PC-9 (cell line): ENCODE measurements around the gene PI4KA. TPM values are rescaled to one million over a fixed set of nuclear protein-coding genes. Genes with fewer than 3 reads are reported as not detected.
"Not testable (repeated sequence)": the region's sequence is repeated elsewhere in the genome, so short reads cannot be mapped to it uniquely, and the experiment has no call there.

ENCODE experiments used
- BruUV-seq: library from RNA; stranded (reverse); fragments of 400-500 nt; replicated peaks from 2 replicates; lab custom pipeline; 2021; lab: Mats Ljungman, UMichigan
- CTCF ChIA-PET: fragments of 300-600 bp; sonication (Branson Sonifier 250); formaldehyde crosslinking; loops from one replicate; lab custom pipeline; 2022; ENCODE audit warnings: antibody characterized with exemption; lab: Charles Lee
- POLR2A ChIA-PET: fragments of 300-600 bp; sonication (Branson Sonifier 250); formaldehyde crosslinking; loops from one replicate; lab custom pipeline; 2022; ENCODE audit warnings: antibody characterized with exemption; ENCODE audit not compliant: unreplicated experiment; lab: Charles Lee
- DNase-seq, 2 experiments: peaks; one replicate each; pipeline versions ENCODE4 v3.0.0 to v3.0.0-alpha.2; 2015 to 2022; ENCODE audit warnings: mixed read lengths in 1 of 2
- H2AFZ ChIP-seq: fragments of 200-600 bp; sonication (generic); 2 replicates; pipeline ENCODE4 v1.8.1; 2017; ENCODE audit warnings: antibody characterized with exemption
- H3F3A ChIP-seq: fragments of 200-600 bp; sonication (generic); 2 replicates; pipeline ENCODE4 v1.8.1; 2017; ENCODE audit warnings: antibody characterized with exemption, mild to moderate bottlenecking, low read depth; ENCODE audit not compliant: insufficient read depth
- H3K27ac ChIP-seq: fragments of 200-600 bp; sonication (generic); 2 replicates; pipeline ENCODE4 v1.6.1; 2016; ENCODE audit warnings: mixed run types
- H3K27me3 ChIP-seq: fragments of 200-600 bp; sonication (generic); 2 replicates; pipeline ENCODE4 v1.6.1; 2016; ENCODE audit warnings: low read depth, mixed run types; ENCODE audit not compliant: insufficient read depth
- H3K36me3 ChIP-seq: fragments of 200-600 bp; sonication (generic); 2 replicates; pipeline ENCODE4 v1.6.1; 2016; ENCODE audit warnings: low read depth, mixed run types
- H3K4me1 ChIP-seq: fragments of 200-600 bp; sonication (generic); replicated peaks from 2 replicates; pipeline ENCODE4 v1.6.1; 2016; ENCODE audit warnings: mixed run types; ENCODE audit not compliant: insufficient read depth
- H3K4me2 ChIP-seq: fragments of 200-600 bp; sonication (generic); 2 replicates; pipeline ENCODE4 v1.6.1; 2017; ENCODE audit warnings: mixed run types
- H3K4me3 ChIP-seq: fragments of 200-600 bp; sonication (generic); 2 replicates; pipeline ENCODE4 v1.6.1; 2016; ENCODE audit warnings: mixed run types
- H3K79me2 ChIP-seq: fragments of 200-600 bp; sonication (generic); 2 replicates; pipeline ENCODE4 v1.6.1; 2017; ENCODE audit warnings: low read depth, mixed run types
- H3K9me2 ChIP-seq: fragments of 200-600 bp; sonication (generic); 2 replicates; pipeline ENCODE4 v1.8.1; 2017; ENCODE audit warnings: mild to moderate bottlenecking; ENCODE audit not compliant: insufficient read depth
- H3K9me3 ChIP-seq: fragments of 200-600 bp; sonication (generic); 2 replicates; pipeline ENCODE4 v1.8.1; 2016; ENCODE audit warnings: low read depth; ENCODE audit not compliant: insufficient read depth
- H4K20me1 ChIP-seq: fragments of 200-600 bp; sonication (generic); 2 replicates; pipeline ENCODE4 v1.8.1; 2017; ENCODE audit not compliant: insufficient read depth
- EZH2 ChIP-seq: fragments of 200-600 bp; sonication (generic); IDR thresholded peaks from 2 replicates; pipeline ENCODE4 v1.8.0; 2017; ENCODE audit warnings: antibody characterized with exemption, low read depth
- intact Hi-C: fragments of 100-400 bp; cut with micrococcal nuclease; formaldehyde crosslinking; loops from one replicate; pipeline ENCODE4 v1.10.0; 2022; ENCODE audit not compliant: unreplicated experiment
- total RNA-seq: library from RNA; stranded (reverse); gene quantifications from 2 replicates; pipeline ENCODE4 v1.2.3, GENCODE V29; 2021
- TF ChIP-seq, protein P1 (sequence below): fragments of 200-600 bp; sonication (generic); conservative IDR thresholded peaks from 2 replicates; pipeline ENCODE4 v1.6.1; 2017; ENCODE audit warnings: mixed run types, antibody characterized with exemption, mild to moderate bottlenecking, moderate library complexity

PI4KA gene
- total RNA-seq, 1 experiment from 2014 or later, result 27.9 TPM

- H3K27me3 ChIP-seq, H3K9me3 ChIP-seq, H3K36me3 ChIP-seq, intact Hi-C loops, H3K27ac ChIP-seq, H3K4me3 ChIP-seq, H3K4me2 ChIP-seq, H3K79me2 ChIP-seq, H3K4me1 ChIP-seq, DNase-seq, BruUV-seq, H2AFZ ChIP-seq, H3K9me2 ChIP-seq, CTCF ChIA-PET, H4K20me1 ChIP-seq, POLR2A ChIA-PET, H3F3A ChIP-seq: not testable (repeated sequence)
Observed at GRCh38 chr22:20667548-20667947, 191.1 kb downstream of the PI4KA start.

GRCh38 chr22:20666560-20666959, 192.1 kb downstream of the PI4KA start:
- no peak overlapping the region for H3K4me3 ChIP-seq
- no peaks in the 10 kb centered on the region for H3K27me3 ChIP-seq
- POLR2A ChIA-PET, result no interaction called here
- CTCF ChIA-PET, result no interaction called here
- H3F3A ChIP-seq, result no peaks in the 10 kb centered on the region
- no peak overlapping the region for H2AFZ ChIP-seq
- H3K9me2 ChIP-seq, result no peaks in the 10 kb centered on the region
- no TSS peak for BruUV-seq
- DNase-seq, result no peak
- H3K79me2 ChIP-seq, result no peaks in the 10 kb centered on the region
- H3K4me2 ChIP-seq, result no peak overlapping the region
- intact Hi-C loops, result no loop called here
- no peaks in the 10 kb centered on the region for H3K36me3 ChIP-seq
- TF ChIP-seq EZH2, result no peak
- TF ChIP-seq, protein P1, sequence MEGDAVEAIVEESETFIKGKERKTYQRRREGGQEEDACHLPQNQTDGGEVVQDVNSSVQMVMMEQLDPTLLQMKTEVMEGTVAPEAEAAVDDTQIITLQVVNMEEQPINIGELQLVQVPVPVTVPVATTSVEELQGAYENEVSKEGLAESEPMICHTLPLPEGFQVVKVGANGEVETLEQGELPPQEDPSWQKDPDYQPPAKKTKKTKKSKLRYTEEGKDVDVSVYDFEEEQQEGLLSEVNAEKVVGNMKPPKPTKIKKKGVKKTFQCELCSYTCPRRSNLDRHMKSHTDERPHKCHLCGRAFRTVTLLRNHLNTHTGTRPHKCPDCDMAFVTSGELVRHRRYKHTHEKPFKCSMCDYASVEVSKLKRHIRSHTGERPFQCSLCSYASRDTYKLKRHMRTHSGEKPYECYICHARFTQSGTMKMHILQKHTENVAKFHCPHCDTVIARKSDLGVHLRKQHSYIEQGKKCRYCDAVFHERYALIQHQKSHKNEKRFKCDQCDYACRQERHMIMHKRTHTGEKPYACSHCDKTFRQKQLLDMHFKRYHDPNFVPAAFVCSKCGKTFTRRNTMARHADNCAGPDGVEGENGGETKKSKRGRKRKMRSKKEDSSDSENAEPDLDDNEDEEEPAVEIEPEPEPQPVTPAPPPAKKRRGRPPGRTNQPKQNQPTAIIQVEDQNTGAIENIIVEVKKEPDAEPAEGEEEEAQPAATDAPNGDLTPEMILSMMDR, result no peak
- H3K4me1 ChIP-seq, result no peaks in the 10 kb centered on the region
- H4K20me1 ChIP-seq, result no peaks in the 10 kb centered on the region
- H3K9me3 ChIP-seq, result no peaks in the 10 kb centered on the region
- H3K27ac ChIP-seq, result no peak overlapping the region

GRCh38 chr22:20664594-20664959, 194.0 kb downstream of the PI4KA start:
- Histone ChIP-seq H3K27me3 (peaks cover 6% of the 10 kb centered on the region), H3K79me2 (no peaks in the 10 kb centered on the region), H3K4me2 (no peak overlapping the region), H3K9me3 (no peaks in the 10 kb centered on the region), H4K20me1 (no peaks in the 10 kb centered on the region), H3K27ac (no peak overlapping the region), H3K4me1 (no peaks in the 10 kb centered on the region), H3K36me3 (no peaks in the 10 kb centered on the region), H2AFZ (no peak overlapping the region), H3F3A (no peaks in the 10 kb centered on the region), H3K9me2 (no peaks in the 10 kb centered on the region), H3K4me3 (no peak overlapping the region)
- CTCF ChIA-PET, result no interaction called here
- no peak for TF ChIP-seq EZH2
- TF ChIP-seq, protein P1, result no peak
- intact Hi-C loops, result no loop called here
- POLR2A ChIA-PET, result no interaction called here
- BruUV-seq, result no TSS peak
- no peak for DNase-seq

- no TSS peak for BruUV-seq
- H3K27ac ChIP-seq, result no peak overlapping the region
- H3K36me3 ChIP-seq, result no peaks in the 10 kb centered on the region
- H3K4me1 ChIP-seq, result no peaks in the 10 kb centered on the region
- no peaks in the 10 kb centered on the region for H3K79me2 ChIP-seq
- TF ChIP-seq EZH2, result no peak
- TF ChIP-seq, protein P1, result no peak
- CTCF ChIA-PET, result no interaction called here
- H2AFZ ChIP-seq, result no peak overlapping the region
- DNase-seq, result no peak
- H4K20me1 ChIP-seq, result no peaks in the 10 kb centered on the region
- POLR2A ChIA-PET, result no interaction called here
- intact Hi-C loops, result no loop called here
- peaks cover 8% of the 10 kb centered on the region for H3K27me3 ChIP-seq
- no peak overlapping the region for H3K4me2 ChIP-seq
- H3K9me3 ChIP-seq, result no peaks in the 10 kb centered on the region
- no peaks in the 10 kb centered on the region for H3F3A ChIP-seq
- H3K4me3 ChIP-seq, result no peak overlapping the region
- H3K9me2 ChIP-seq, result no peaks in the 10 kb centered on the region
Observed at GRCh38 chr22:20663941-20664593, 194.5 kb downstream of the PI4KA start.
